WI38 (cell line): Measurements from ENCODE around the gene EVC.
A peak's percentile ranks its signal among the peaks of the same experiment; 100 is the strongest.

Source experiments
- H3K4me3 ChIP-seq: 2 replicates; pipeline ENCODE4 v1.5.1; 2011; ENCODE audit warnings: low read depth, mild to moderate bottlenecking, control low read depth, low read length
- TF ChIP-seq, protein P1 (sequence below): IDR thresholded peaks from 2 replicates; pipeline ENCODE4 v1.5.1; 2012; ENCODE audit warnings: low read depth, mild to moderate bottlenecking, control low read depth, low read length

The EVC gene

GRCh38 chr4:5707778-5708448 lies 3.1 kb upstream of the EVC start:
- peak overlapping the region; percentile 84 for H3K4me3 ChIP-seq

DNA sequence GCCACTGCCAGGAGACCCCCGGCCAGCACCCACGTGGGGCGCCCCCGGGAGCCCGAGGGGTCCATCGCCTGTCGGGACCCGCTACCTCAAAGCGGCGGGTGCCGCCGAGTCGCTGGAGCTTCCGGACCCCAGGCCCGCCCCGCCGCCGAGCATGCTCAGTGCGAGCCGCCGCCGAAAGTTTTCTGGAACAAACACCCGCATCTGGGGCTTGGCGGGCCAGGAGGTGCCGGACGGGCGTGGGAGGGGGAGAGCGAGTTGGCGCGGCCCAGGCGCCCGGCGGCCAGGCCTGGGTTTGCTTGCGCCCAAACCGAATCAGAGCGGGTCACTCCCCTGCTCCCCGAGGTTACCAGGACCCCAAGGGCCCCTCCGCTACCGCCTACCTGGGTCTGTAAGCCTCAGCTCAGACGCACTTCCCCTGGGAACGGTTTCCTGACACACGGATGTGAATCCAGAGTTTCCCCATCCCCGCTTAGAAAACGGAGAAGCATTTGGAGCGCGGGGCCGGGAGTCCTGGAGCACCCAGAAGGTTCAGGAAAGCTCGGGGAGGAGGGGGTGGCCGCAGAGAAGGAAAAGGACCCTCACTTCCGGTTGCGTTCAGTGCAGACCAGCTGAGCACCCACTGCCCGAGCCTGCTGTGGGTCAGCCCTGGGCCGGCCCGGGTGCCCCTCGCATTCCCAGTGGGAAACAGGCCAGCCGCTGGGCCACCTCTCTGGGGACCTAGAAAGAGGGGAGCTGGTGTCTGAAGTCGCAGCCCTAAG lies 2.4 kb upstream of the EVC start, which contains the start of gene EVC2:
Gene EVC2 (minus strand): TSS at position 111 of the 758 bp plus-strand sequence. CDS start 46 bp downstream, at position 65.
- peak within 1 kb of the TSS; percentile 84 for H3K4me3 ChIP-seq
- TF ChIP-seq, protein P1, sequence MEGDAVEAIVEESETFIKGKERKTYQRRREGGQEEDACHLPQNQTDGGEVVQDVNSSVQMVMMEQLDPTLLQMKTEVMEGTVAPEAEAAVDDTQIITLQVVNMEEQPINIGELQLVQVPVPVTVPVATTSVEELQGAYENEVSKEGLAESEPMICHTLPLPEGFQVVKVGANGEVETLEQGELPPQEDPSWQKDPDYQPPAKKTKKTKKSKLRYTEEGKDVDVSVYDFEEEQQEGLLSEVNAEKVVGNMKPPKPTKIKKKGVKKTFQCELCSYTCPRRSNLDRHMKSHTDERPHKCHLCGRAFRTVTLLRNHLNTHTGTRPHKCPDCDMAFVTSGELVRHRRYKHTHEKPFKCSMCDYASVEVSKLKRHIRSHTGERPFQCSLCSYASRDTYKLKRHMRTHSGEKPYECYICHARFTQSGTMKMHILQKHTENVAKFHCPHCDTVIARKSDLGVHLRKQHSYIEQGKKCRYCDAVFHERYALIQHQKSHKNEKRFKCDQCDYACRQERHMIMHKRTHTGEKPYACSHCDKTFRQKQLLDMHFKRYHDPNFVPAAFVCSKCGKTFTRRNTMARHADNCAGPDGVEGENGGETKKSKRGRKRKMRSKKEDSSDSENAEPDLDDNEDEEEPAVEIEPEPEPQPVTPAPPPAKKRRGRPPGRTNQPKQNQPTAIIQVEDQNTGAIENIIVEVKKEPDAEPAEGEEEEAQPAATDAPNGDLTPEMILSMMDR = no peak

More at GRCh38 chr4:5707778-5708448, 3.1 kb upstream of the EVC start:
- TF ChIP-seq, protein P1 = no peak

GRCh38 chr4:5709207-5709575 lies 1.8 kb upstream of the EVC start:
- TF ChIP-seq, protein P1 = no peak
- H3K4me3 ChIP-seq = no peak overlapping the region; the same call in 1 of the 2 replicates

DNA sequence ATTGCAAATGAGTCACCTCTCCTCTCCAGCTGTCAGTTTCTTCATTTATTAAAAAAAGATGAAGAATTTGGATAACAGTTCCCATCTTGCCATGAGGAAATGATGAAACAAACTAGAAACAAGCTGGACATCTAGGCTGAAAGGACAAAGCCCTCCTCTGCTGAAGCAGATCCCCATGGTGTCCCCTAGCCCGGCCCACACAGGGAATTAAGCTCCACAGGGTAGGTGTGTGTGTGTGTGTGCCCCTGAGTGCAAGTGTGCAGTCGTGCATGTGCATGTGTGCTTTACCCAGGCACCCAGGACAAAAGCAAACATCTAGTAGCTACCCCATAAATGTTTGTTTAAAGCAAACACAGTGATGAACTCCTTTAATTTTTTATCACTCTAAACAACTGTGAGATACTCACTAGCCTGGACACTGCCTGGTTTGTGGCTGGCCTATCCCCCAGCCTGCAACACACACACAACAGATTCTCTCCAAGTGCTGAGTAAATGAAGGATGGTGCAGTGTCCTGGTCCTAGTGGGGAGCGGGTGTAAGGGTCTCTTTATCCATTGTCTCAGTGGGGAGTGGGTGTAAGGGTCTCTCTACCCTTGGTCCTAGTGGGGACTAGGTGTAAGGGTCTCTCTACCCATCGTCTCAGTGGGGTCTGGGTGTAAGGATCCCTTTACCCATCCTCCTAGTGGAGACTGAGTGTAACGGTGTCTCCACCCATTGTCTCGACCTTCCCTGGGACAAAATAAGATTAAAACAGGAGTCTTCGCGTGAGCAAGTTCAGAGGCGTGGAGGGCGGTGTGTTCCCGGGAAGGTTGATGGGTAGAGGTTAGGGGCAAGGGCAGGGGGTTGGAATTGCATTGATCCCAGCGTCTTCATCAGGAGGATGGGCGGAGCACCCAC lies 688 bp upstream of the EVC start:
- TF ChIP-seq, protein P1 = peak; percentile 44
- H3K4me3 ChIP-seq = peak overlapping the region; percentile 73

DNA sequence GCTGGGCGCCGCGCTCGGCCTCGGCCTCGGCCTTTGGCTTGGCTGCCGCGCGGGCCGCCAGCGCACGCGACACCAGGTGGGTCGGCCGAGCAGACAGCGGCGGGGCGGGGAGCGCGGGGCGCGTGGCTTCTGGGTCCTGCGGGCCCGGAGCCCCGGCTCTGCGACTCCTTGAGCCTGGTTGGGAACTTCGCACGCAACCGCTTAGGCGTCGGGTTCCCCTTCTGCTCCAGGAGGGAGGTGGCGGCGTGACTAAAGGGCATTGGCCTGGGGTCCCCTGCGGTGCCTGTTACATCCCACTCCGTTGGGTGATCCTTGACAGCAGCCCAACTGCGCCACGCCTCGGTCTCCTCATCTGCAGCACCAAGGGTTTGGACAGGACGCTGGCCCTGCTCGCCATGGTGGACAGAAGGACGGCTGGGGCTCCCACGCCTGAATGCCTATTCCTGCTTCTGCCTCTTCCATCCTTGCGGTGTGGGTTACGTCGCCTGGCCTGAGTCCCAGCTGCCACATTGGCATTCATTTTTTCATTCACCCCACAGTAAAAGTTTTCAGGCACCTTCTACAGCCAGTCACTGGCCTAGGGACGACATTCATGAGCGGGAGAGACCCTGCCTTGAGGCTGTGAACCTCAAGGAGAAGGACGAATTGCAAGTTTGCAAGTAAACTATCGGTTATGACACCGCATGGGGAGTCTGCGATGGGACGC lies 631 bp downstream of the EVC start:
- H3K4me3 ChIP-seq = peak overlapping the region; percentile 73
- TF ChIP-seq, protein P1 = no peak

- peak overlapping the region; percentile 73 for H3K4me3 ChIP-seq
- TF ChIP-seq, protein P1 = no peak
Measured at GRCh38 chr4:5712517-5712916, 1.5 kb downstream of the EVC start.
